Measurements from ENCODE around the gene CCDC120.

CCDC120 gene

DNA sequence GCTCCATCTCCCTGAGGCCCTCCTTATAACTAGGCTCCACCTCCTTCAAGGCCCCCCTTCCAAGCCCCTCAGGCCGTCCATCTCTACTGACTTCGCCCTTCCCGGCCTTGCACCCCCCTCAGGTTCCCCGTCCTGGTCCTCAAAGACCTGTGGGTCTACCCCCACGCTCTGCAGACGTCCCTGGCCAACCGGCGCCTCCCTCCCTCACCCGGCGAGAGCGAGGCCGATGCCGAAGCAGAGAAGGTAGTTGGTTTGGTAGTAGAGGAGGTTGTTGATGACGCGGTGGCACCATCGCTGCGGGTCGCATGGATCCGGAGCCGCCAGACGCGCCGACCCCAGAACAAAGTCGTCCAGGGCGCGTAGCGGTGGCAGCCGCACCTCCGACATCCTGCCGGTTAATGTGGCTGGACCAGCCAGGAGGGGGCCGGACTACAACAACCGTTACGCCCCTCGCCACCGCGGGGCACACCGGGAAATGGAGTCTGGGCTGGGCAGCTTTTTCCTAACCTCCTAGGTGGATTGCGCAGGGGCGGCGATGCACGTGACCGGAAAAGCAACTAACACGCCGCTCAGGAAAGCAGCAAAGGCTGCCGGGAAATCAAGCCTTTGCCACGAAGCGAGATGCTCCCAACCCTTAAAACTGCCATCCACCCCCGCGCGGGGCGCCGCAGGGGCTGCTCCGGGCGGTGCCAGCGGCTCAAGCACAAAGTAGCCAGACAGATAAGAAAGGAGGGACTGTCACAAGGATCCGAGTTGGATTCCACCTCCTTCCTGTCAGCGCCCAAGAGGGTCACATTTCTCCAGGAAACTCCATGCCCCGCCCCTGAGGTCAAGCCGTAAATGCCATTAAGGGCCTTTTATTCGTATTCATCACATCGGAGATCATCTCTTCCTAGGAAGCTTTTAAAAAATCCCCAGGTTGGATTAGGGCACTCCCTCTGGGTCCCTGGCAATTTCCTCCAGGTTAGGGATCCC lies 15.1 kb downstream of the CCDC120 start, which contains the start of gene PRAF2:
TSS of gene PRAF2 (minus strand) at position 402 of the 975 bp plus-strand sequence. CDS start at position 387, 15 bp downstream.
- peak within 1 kb of the TSS; percentile 71 for H3K27ac ChIP-seq
- CTCF ChIA-PET, result no interaction called here
- POLR2A ChIA-PET (ENCODE audit: low non-redundant PET), result interaction anchor here (0.7 to 1.0 kb wide), 2 partner anchors 14 to 22 kb away, joined by 3 read pairs; no protein-coding TSS in a partner anchor
- TF ChIP-seq, protein P1, sequence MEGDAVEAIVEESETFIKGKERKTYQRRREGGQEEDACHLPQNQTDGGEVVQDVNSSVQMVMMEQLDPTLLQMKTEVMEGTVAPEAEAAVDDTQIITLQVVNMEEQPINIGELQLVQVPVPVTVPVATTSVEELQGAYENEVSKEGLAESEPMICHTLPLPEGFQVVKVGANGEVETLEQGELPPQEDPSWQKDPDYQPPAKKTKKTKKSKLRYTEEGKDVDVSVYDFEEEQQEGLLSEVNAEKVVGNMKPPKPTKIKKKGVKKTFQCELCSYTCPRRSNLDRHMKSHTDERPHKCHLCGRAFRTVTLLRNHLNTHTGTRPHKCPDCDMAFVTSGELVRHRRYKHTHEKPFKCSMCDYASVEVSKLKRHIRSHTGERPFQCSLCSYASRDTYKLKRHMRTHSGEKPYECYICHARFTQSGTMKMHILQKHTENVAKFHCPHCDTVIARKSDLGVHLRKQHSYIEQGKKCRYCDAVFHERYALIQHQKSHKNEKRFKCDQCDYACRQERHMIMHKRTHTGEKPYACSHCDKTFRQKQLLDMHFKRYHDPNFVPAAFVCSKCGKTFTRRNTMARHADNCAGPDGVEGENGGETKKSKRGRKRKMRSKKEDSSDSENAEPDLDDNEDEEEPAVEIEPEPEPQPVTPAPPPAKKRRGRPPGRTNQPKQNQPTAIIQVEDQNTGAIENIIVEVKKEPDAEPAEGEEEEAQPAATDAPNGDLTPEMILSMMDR (conservative IDR thresholded peaks at IDR 0.05; ENCODE audit: low read depth), result no peak
- peak; percentile 94 for DNase-seq (ENCODE audit: low spot score)

DNA sequence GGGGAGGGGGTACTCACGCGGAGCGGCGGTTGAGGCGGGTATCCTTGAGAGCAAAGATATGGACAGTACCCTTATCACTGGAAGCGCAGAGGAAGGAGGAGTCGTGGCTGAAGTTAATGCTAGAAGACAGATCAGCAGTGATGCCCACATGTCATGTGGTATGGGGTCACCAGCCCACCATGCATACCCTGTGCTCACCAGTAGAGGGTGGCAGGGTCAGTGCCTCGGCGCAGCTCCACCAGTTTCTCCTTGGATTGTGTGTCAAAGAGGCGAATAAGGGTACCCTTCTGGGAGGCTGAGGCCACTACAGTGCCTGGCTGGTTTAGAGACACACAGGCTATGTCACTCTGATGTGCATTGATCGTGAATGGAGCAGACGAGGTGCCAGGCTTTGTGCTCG lies 16.5 kb downstream of the CCDC120 start:
- no peak for DNase-seq (ENCODE audit: low spot score)
- H3K27ac ChIP-seq, result 0 out of 2 replicates have a peak overlapping the region, but pooled peaks have one; percentile 6
- ChIA-PET POLR2A (ENCODE audit: low non-redundant PET) (no interaction called here), CTCF (no interaction called here)
- TF ChIP-seq, protein P1 (conservative IDR thresholded peaks at IDR 0.05; ENCODE audit: low read depth), result no peak

DNA sequence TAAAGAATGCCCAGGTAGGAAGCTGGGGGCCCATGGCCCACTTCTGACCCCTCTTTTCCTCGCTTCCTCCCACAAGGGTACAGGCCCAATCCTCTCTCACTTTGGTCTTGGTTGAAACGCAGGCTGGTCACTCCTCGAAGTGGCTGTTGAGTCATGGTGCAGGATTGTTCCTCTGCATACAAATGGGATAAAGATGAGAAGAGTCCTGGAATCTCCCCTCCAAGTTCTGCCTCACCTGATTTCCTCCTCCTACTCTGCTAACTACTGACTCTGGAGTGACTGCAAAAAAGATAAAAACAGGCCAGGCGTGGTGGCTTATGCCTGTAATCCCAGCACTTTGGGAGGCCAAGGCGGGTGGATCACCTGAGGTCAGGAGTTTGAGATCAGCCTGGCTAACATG lies 19.1 kb downstream of the CCDC120 start:
- TF ChIP-seq, protein P1 (conservative IDR thresholded peaks at IDR 0.05; ENCODE audit: low read depth), result no peak
- CTCF ChIA-PET, result no interaction called here
- no peak for DNase-seq (ENCODE audit: low spot score)
- peak overlapping the region; percentile 87 for H3K27ac ChIP-seq
- POLR2A ChIA-PET (ENCODE audit: low non-redundant PET), result no interaction called here

DNA sequence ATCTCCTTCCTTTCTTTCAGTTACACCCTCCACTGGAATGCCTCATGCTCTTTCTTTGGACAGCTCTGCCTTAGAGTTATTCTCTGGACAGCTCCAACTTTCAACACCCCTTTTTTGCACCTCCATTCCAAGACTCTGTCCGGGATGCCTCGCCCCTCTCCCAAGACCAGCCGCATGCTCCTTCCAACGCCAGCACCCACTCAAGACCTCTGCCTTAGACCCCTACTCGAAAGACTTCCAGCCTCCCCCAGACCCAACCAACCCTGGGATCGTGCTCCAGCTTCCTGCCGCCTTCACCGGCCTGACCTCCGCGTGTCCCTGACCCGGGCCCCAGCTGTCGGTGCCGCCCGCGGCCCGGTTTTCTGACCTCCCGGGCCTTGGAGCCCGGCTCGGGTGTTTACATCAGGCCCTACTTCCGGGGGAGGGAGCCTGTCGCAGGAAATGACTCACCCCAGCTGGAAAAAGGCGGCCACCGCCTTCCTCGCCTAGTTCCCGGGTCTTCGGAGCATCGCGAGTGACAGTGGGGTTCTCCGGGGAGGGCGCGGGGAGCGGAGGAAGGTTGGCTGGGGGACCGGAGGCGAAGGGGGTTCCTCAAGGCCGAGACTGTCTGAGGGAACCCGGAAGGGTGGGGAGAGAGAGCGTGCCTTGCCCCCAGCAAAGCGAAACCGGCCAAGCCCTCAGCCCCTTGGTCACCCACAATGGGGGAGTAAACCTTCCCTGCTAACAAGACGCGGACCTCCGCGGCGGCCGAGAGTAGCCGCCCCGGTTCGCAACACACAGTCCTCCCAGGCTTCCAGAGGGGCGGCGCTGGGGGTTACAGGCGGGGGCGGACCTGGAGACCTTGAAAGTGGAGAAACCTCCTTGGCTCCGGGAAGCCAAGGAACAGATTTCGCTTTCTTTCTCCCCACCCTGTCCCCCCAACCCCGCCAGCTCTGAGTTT lies 21.0 kb downstream of the CCDC120 start, which contains the start of gene WDR45:
TSS of gene WDR45 (minus strand) at position 399 of the 940 bp plus-strand sequence. CDS start 1,792 bp downstream, outside the sequence.
- TF ChIP-seq, protein P1 (conservative IDR thresholded peaks at IDR 0.05; ENCODE audit: low read depth), result no peak
- DNase-seq (ENCODE audit: low spot score), result peak; percentile 74
- POLR2A ChIA-PET (ENCODE audit: low non-redundant PET), result interaction anchor here (0.5 kb wide), 1 partner anchor 40 kb away, joined by 3 read pairs; no protein-coding TSS in a partner anchor
- H3K27ac ChIP-seq, result peak within 1 kb of the TSS; percentile 87
- CTCF ChIA-PET, result interaction anchor here (0.6 kb wide), 1 partner anchor 47 kb away, joined by 4 read pairs; no protein-coding TSS in a partner anchor

DNA sequence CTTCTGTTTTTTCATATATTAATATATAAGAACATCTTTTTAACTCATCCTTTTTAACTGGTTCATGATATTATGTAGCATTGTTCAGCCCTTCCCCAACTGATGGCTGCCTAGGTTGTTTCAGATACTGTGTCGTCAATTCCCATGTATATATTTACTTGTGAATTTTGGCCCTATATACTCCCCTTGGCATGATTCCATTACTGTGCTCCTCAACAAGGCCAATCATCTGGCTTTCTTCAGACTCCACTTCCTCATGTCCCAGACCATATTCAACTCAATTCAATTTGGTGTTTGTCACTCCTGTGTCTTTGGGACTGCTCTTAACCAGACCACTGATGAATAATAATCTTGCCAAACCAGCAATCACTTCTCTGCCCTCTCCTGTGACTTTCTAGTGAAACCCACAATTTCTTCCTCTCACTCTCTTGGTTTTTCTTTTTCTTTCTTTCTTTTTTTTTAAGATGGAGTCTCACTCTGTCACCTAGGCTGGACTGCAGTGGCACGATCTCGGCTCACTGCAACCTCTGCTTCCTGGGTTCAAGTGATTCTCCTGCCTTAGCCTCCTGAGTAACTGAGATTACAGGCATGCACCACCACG lies 23.6 kb downstream of the CCDC120 start:
- POLR2A ChIA-PET (ENCODE audit: low non-redundant PET), result interaction anchor here (0.6 kb wide), 1 partner anchor 287 kb away, joined by 7 read pairs; no protein-coding TSS in a partner anchor
- TF ChIP-seq, protein P1 (conservative IDR thresholded peaks at IDR 0.05; ENCODE audit: low read depth), result no peak
- no peak overlapping the region for H3K27ac ChIP-seq
- no peak for DNase-seq (ENCODE audit: low spot score)
- CTCF ChIA-PET, result no interaction called here
